GM12872 (cell line): ENCODE data around the gene MYMK.

ENCODE experiments used
- CTCF ChIP-seq: IDR thresholded peaks from 3 replicates; pipeline ENCODE4 v1.5.1; 2011; ENCODE audit warnings: low read depth, mild to moderate bottlenecking, low read length, moderate library complexity; ENCODE audit not compliant: insufficient read depth

The MYMK gene

GRCh38 chr9:133562611-133563290 is 38.0 kb upstream of the MYMK start:
- TF ChIP-seq CTCF, result no peak

GRCh38 chr9:133561976-133562554 is 37.3 kb upstream of the MYMK start:
- TF ChIP-seq CTCF, result no peak

GRCh38 chr9:133560944-133561343 is 36.2 kb upstream of the MYMK start:
- TF ChIP-seq CTCF, result no peak

- TF ChIP-seq CTCF, result no peak
These were observed 35.6 kb upstream of the MYMK start for GRCh38 chr9:133560311-133560710.

GRCh38 chr9:133558191-133559126 is 33.7 kb upstream of the MYMK start:
- no peak for TF ChIP-seq CTCF

- TF ChIP-seq CTCF, result no peak
These were observed 32.8 kb upstream of the MYMK start for GRCh38 chr9:133557581-133557980.

GRCh38 chr9:133556354-133556753 is 31.6 kb upstream of the MYMK start:
- no peak for TF ChIP-seq CTCF
